Omental fat pad (tissue), 4 donors: ENCODE measurements around the gene CCNDBP1. TPM values are rescaled to one million over a fixed set of nuclear protein-coding genes. Genes with fewer than 3 reads are reported as not detected.

Experiments used
- ATAC-seq: fragments of 150-250 bp; one replicate; pipeline ENCODE4 v1.9.1; 2016; ENCODE audit warnings: mild to moderate bottlenecking, moderate library complexity; ENCODE audit not compliant: low FRiP score
- DNase-seq: peaks from one replicate; pipeline ENCODE4 v3.0.0-alpha.2; 2019; ENCODE audit warnings: low spot score
- total RNA-seq, 4 donors: library from RNA; depleted of rRNA; stranded (reverse); fragments of >200 nt; gene quantifications; one replicate each; pipeline ENCODE4 v1.1.0, GENCODE V29; 2016
- TF ChIP-seq, protein P1 (sequence below), 3 donors: fragments of 450-650 bp; IDR thresholded peaks; one replicate each; pipeline ENCODE4 v1.5.1; 2016 to 2017; ENCODE audit warnings: antibody characterized with exemption in 3 of 3, mild to moderate bottlenecking in 3 of 3, moderate library complexity in 2 of 3

Gene CCNDBP1
- total RNA-seq, 4 donors from 2014 or later, result 70.0 to 126 (median 78.3) TPM

DNA sequence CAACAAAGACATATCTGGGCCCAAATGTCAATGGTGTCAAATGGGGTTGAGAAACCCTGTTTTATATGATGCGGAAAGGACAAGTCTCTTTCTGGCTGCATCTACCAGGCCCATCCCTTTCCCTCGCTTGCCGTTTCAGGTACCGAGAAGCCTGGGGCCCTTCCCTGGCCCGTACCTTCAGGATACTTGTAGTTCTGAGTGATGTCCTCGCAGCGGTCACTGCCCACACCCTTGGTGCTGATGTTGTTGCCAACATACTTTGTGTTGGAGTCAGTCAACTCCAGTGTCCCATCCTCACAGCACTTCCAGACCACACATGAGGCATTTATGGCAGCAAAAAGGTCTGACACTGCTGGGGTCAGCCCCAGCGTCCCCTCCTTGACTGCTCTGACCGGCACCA is 21.8 kb downstream of the CCNDBP1 start:
- DNase-seq (no peak), ATAC-seq (no peak)
- TF ChIP-seq, protein P1, sequence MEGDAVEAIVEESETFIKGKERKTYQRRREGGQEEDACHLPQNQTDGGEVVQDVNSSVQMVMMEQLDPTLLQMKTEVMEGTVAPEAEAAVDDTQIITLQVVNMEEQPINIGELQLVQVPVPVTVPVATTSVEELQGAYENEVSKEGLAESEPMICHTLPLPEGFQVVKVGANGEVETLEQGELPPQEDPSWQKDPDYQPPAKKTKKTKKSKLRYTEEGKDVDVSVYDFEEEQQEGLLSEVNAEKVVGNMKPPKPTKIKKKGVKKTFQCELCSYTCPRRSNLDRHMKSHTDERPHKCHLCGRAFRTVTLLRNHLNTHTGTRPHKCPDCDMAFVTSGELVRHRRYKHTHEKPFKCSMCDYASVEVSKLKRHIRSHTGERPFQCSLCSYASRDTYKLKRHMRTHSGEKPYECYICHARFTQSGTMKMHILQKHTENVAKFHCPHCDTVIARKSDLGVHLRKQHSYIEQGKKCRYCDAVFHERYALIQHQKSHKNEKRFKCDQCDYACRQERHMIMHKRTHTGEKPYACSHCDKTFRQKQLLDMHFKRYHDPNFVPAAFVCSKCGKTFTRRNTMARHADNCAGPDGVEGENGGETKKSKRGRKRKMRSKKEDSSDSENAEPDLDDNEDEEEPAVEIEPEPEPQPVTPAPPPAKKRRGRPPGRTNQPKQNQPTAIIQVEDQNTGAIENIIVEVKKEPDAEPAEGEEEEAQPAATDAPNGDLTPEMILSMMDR (IDR thresholded peaks at IDR 0.05), result no peak

DNA sequence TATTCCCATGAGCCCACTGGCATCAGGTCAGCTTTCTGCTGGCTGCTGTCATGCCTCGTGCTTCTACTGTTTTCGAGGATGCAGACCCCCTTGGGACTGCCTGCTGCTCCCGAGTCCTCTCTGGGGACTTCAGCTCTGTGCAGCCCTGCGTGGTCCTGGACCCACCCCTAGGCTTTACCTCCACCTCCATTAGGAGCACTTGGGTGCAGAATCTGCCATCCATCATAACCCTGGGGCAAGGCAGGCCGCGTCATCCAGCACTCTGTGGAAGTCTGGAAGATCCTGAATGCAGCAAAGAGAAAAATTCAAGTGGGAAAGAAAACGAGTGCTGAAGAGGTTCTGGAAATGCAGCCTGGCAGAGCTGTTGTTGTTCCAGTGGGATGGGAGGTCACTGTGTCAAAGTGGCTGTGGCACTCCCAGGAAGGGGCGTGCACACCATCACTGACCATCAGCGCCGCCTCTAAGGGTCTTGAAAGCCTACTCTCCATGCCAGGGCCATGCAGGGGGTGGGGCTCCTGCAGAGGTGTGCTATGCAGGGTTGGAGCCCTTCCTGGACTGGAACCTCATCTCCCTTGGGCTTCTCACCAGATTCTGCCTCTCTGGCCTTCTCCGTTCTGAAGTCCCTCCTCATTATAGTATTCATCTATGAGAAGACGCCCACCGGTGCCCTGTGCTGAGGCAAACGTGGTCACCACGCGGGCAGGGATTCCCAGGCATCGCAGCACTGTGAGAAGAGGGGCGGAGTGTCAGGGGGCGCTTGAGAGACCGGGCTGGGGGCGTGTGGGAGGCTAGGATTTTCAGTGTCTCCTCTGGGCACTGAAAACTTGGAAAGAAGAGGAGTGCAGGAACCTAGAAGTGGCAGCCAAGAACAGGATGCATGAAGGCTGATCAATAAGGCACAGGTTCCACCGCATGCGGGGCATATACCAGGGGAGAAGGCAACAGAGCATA is 23.1 kb downstream of the CCNDBP1 start:
- ATAC-seq (no peak), DNase-seq (no peak)
- TF ChIP-seq, protein P1 (IDR thresholded peaks at IDR 0.05), result no peak

DNA sequence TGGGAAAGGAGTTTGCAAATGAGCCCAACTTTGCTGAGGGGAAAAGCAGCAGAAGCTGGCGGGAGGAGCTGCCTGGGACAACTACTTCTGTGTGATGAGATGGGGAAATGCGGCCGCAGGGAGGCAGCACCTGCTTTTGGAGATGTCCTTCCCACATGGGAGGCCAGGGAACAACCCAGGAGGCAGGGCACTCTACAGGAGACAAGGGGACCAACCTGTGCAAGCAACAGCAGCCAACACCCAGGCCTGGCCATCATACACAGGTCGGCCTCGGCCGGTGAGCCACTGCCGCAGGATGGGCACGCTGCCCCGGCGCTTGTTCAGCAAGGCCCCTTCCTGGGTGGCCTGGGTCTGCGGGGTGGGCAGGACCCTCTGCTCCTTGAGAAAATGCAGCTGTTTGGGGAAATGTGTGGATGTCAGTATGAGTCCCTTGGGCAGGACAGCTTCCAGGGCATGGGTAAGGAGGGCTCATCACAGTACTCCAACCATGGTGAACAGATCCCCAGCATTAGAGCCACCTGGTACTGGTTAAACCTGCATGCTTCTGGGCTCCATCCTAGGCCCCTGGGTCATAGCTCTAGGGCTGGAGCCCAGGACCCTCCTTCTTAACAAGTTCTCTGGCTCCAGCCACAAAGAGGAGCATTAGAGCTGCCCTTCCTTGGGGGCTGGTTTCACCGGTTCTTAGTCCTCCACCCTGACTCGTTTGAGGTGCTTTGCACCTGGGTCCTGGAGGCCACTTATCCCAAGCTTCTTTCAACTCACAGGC is 24.0 kb downstream of the CCNDBP1 start:
- DNase-seq, result no peak
- TF ChIP-seq, protein P1 (IDR thresholded peaks at IDR 0.05), result no peak
- ATAC-seq, result no peak

DNA sequence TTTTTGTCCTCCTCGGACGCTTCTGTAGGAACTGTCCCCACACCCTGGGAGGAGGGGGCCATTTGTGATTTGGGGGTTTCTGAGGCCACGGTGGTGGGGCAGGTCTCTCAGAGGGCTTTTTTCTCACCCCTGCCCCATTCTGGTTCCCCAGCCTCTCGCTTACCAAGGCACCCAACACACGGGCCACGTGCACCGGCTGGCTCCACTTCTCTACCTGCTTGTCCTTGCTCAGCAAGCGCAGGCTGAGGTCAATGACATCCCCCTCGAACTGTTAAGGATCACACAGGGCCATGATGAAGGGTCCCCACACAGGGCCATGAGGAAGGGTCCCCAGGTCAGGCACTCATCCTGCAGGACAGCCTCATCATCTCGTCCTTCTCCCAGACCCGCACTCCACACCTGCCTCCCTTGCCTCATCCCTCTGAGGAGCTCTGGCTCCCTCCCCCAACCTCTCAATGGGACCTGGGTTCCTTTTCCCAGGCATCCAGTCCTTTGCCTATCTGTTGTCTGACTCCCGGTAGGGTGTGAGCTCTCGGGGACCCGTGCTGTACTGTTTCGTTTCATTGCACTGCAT is 25.1 kb downstream of the CCNDBP1 start:
- no peak for ATAC-seq
- TF ChIP-seq, protein P1 (IDR thresholded peaks at IDR 0.05), result no peak
- DNase-seq, result no peak

DNA sequence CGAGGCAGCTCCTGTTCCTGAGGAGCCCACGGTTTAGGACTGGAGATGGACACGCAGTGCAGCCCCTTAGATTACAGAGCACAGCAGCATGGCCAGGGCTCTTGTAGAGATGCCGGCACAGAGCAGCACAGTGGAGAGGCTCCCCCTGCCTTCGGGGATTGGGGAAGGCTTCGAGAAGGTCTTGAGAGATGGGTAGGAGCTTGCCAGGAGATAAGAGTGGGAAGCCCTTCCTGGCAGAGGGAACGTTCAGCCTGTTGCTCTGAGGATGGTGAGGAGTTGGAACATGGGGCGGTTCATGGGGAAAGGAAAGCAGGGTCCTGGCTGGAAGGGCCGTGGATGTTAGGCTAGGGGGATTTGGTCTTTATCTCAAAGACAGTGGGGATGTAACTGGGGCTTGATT is 25.6 kb downstream of the CCNDBP1 start:
- ATAC-seq (no peak), DNase-seq (no peak)
- TF ChIP-seq, protein P1 (IDR thresholded peaks at IDR 0.05), result no peak

DNA sequence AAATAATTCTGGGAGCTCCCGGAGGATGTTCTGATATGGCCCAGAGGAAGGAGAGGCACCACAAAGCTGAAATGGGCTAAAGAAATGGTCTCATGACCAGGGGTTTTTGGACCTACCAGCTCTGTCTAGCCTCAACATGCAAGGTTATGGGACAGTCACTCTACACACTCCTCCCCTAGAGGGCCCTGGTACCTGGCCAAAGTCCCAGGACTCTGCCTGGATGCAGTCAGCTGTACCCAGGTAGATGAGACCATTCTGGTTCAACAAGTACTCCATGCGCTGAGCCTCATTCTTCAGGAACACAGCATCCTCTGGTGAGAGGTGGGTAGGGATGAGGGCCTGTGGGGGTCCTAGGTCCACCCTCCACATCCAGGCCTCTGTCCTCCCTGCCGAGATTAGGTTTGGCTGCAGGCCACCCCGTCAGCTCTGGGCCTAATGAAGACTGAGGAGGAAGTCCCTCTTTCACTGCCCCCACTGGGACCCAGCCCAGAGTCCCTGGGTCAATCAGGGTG is 26.1 kb downstream of the CCNDBP1 start:
- TF ChIP-seq, protein P1 (IDR thresholded peaks at IDR 0.05), result no peak
- no peak for DNase-seq

More for the DNA sequence above, 26.1 kb downstream of the CCNDBP1 start:
- ATAC-seq, result no peak
